ENCODE results near the gene EFCAB13. TPM values are rescaled to one million over a fixed set of nuclear protein-coding genes. Genes with fewer than 3 reads are reported as not detected.
"Not testable (repeated sequence)": the region's sequence is repeated elsewhere in the genome, so short reads cannot be mapped to it uniquely, and the experiment has no call there.

EFCAB13 gene
- total and polyA plus RNA-seq, 2 of the 4 experiments (the other 2 are of a cell fraction): 0.77 to 1.4 TPM

- CTCF ChIA-PET; H4K20me1 ChIP-seq (ENCODE audit: insufficient read depth, low read length); H3K9ac ChIP-seq (ENCODE audit: low read depth, low read length); H3K27me3 ChIP-seq (ENCODE audit: control insufficient read depth, insufficient read depth, low read length); H3K56ac ChIP-seq (ENCODE audit: extremely low read depth, insufficient read depth, low read length); H4K91ac ChIP-seq (ENCODE audit: insufficient read depth, low read depth, low read length); H2AK5ac ChIP-seq (ENCODE audit: low read depth, low read length); H2BK120ac ChIP-seq (ENCODE audit: low read depth, low read length); H3K4me2 ChIP-seq (ENCODE audit: low read depth, low read length); in situ Hi-C loops (cut with MboI; ENCODE audit: low sequenced_read_pairs); H3K4ac ChIP-seq (ENCODE audit: low read depth, low read length); intact Hi-C loops (cut with micrococcal nuclease); H2AK9ac ChIP-seq (replicated peaks; ENCODE audit: low read depth, low read length, poor library complexity); H4K8ac ChIP-seq (ENCODE audit: low read depth in 2 of 2, low read length in 2 of 2); H3K23ac ChIP-seq (ENCODE audit: low read depth, low read length); POLR2A ChIA-PET (ENCODE audit: unreplicated experiment); dilution Hi-C loops (cut with HindIII; ENCODE audit: low sequenced_read_pairs, unreplicated experiment); H2BK5ac ChIP-seq (ENCODE audit: low read depth, low read length, poor library complexity, severe bottlenecking); ATAC-seq (ENCODE audit: low read depth); H3K4me1 ChIP-seq (ENCODE audit: control insufficient read depth, insufficient read depth, low read length); H2BK15ac ChIP-seq (ENCODE audit: low read depth, low read length); H3K36me3 ChIP-seq (ENCODE audit: control insufficient read depth, insufficient read depth, low read length); H3K14ac ChIP-seq (replicated peaks; ENCODE audit: low read depth, low read length); BruUV-seq (replicated peaks); H3K79me1 ChIP-seq (ENCODE audit: low read depth in 1 of 2, low read length in 2 of 2); H3K27ac ChIP-seq (ENCODE audit: insufficient read depth, low read length); H3K4me3 ChIP-seq (ENCODE audit: insufficient read depth, low read depth, low read length); H3K9me3 ChIP-seq (ENCODE audit: control insufficient read depth, insufficient read depth, low read length); H2AFZ ChIP-seq (replicated peaks; ENCODE audit: low read length, poor library complexity); H4K5ac ChIP-seq (ENCODE audit: low read depth, low read length); H3K9me1 ChIP-seq (ENCODE audit: insufficient read depth, low read length); H2BK20ac ChIP-seq (ENCODE audit: low read depth, low read length); H3K18ac ChIP-seq (ENCODE audit: low read depth, low read length); DNase-seq: not testable (repeated sequence)
- no CpG with 5 or more reads among the region's 6 CpGs for WGBS, 2 experiments (ENCODE audit: extremely low coverage in 2 of 2, insufficient read length in 1 of 2)
These were observed 148.3 kb downstream of the EFCAB13 start for GRCh38 chr17:47472073-47472472.

Other genes starting within 250 kb of the EFCAB13 start
- 170 and 190 TPM in 2 replicates for gene CDC27, start 134.7 kb upstream of the EFCAB13 start, total RNA-seq (2012; rRNA removed)
- 47.7 and 57.9 TPM in 2 replicates for gene CDC27, start 134.7 kb upstream of the EFCAB13 start, polyA plus RNA-seq (2012; rRNA removed)
- 0.28 TPM in 1 of 2 replicates, not detected in the other for gene MYL4, start 114.6 kb upstream of the EFCAB13 start, total RNA-seq (2012; rRNA removed)
- 0.20 TPM in 1 of 2 replicates, not detected in the other for gene MYL4, start 114.6 kb upstream of the EFCAB13 start, polyA plus RNA-seq (2012; rRNA removed)
- gene ITGB3, start 70.1 kb upstream of the EFCAB13 start, total RNA-seq (2012; rRNA removed): 14.4 and 17.6 TPM in 2 replicates
- gene ITGB3, start 70.1 kb upstream of the EFCAB13 start, polyA plus RNA-seq (2012; rRNA removed): 9.0 and 9.8 TPM in 2 replicates
- 54.1 and 73.9 TPM in 2 replicates for gene NPEPPS, start 207.2 kb downstream of the EFCAB13 start, total RNA-seq (2012; rRNA removed)
- 60.0 and 64.6 TPM in 2 replicates for gene NPEPPS, start 207.2 kb downstream of the EFCAB13 start, polyA plus RNA-seq (2012; rRNA removed)

Measured in IMR-90 (cell line).